ENCODE measurements around the gene WASF1.
"Not testable (repeated sequence)": the region's sequence is repeated elsewhere in the genome, so short reads cannot be mapped to it uniquely, and the experiment has no call there.

Gene WASF1

GRCh38 chr6:110170081-110170480, 9.4 kb downstream of the WASF1 start:
- no peak for DNase-seq

GRCh38 chr6:110158479-110158878, 21.0 kb downstream of the WASF1 start:
- no peak for DNase-seq

- no peak for DNase-seq
Measured at GRCh38 chr6:110147870-110148269, 31.6 kb downstream of the WASF1 start.

GRCh38 chr6:110140650-110141049, 38.8 kb downstream of the WASF1 start:
- DNase-seq, result no peak

GRCh38 chr6:110139052-110139451, 40.4 kb downstream of the WASF1 start:
- no peak for DNase-seq

GRCh38 chr6:110137924-110138887, 41.3 kb downstream of the WASF1 start:
- no peak for DNase-seq

- no peak for DNase-seq
Measured at GRCh38 chr6:110130362-110130761, 49.1 kb downstream of the WASF1 start.

- no peak for DNase-seq
Measured at GRCh38 chr6:110128418-110128817, 51.1 kb downstream of the WASF1 start.

- peak; percentile 47 for DNase-seq
Measured at GRCh38 chr6:110125361-110125760, 54.1 kb downstream of the WASF1 start.

GRCh38 chr6:110121655-110122054, 57.8 kb downstream of the WASF1 start:
- DNase-seq, result not testable (repeated sequence)

GRCh38 chr6:110116258-110116657, 63.2 kb downstream of the WASF1 start:
- DNase-seq, result no peak

GRCh38 chr6:110114004-110114403, 65.5 kb downstream of the WASF1 start:
- no peak for DNase-seq

- DNase-seq, result no peak
Measured at GRCh38 chr6:110105296-110105695, 74.2 kb downstream of the WASF1 start.

- no peak for DNase-seq
Measured at GRCh38 chr6:110103260-110103659, 76.2 kb downstream of the WASF1 start.

- no peak for DNase-seq
Measured at GRCh38 chr6:110102411-110102810, 77.1 kb downstream of the WASF1 start.

- DNase-seq, result no peak
Measured at GRCh38 chr6:110101885-110102284, 77.6 kb downstream of the WASF1 start.

- DNase-seq, result no peak
Measured at GRCh38 chr6:110098511-110099116, 80.9 kb downstream of the WASF1 start.

GRCh38 chr6:110097443-110097842, 82.0 kb downstream of the WASF1 start:
- DNase-seq, result no peak

GRCh38 chr6:110095935-110096334, 83.5 kb downstream of the WASF1 start:
- no peak for DNase-seq

GRCh38 chr6:110095101-110095500, 84.4 kb downstream of the WASF1 start:
- DNase-seq, result no peak

- no peak for DNase-seq
Measured at GRCh38 chr6:110093981-110094380, 85.5 kb downstream of the WASF1 start.

GRCh38 chr6:110090876-110091275, 88.6 kb downstream of the WASF1 start:
- no peak for DNase-seq

GRCh38 chr6:110089323-110089722, 90.1 kb downstream of the WASF1 start:
- DNase-seq, result no peak

GRCh38 chr6:110085285-110085684, 94.2 kb downstream of the WASF1 start:
- DNase-seq, result no peak
